ENCODE measurements around the gene BCL2L2. TPM values are rescaled to one million over a fixed set of nuclear protein-coding genes. Genes with fewer than 3 reads are reported as not detected.

The BCL2L2 gene
- total and polyA plus RNA-seq, 9 of the 15 experiments (the other 6 are each of a cell fraction or from before 2014, with no cell fraction given), result 2.6 to 32.5 (median 14.7) TPM

DNA sequence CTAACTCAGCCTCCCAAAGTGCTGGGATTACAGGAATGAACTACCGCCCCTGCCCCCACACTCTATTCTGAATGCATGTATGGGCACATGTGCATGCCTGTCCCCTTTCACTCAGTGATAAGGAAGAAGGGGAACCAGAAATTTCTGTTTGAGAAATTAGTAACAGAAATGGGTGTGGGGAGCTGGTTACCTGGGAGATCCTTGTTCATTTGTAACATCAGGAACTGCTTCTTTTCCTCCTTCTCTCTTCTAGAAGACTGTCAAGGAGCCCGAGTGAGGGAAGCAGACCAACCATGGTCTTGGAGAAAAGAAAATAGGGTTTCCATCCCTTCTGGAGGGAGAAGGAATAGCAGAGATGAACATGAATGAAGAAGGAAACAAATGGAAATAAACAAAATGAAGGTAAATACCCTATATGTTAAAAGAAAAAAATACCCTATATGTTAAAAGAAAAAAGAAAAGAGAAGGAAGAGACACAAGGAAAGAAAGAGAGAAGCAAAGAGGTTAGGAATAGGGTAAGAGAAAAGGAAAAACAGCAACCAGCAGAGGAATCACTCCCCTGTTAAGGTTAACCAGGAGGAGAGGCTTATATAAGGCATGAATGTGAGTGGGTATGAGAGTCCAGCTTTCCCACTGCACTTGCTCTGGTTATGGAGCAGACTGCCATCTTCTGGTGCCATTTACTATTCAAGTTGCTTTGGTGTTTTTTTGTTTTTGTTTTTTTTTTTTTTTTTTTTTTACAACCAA, 7.2 kb upstream of the BCL2L2 start:
- in situ Hi-C loops (cut with MboI) (no loop called here), intact Hi-C loops (cut with micrococcal nuclease) (loop anchor here (1.0 kb wide), 1 partner anchor 34 kb away; no protein-coding TSS in a partner anchor)
- WGBS (ENCODE audit: insufficient coverage, low coverage, missing lambda C conversion rate), result 66% methylated on average over 2 of the region's 2 CpGs
- H3K9me3 ChIP-seq (replicated peaks; ENCODE audit: control insufficient read depth, insufficient read depth, low read depth, low read length), result no peaks in the 10 kb centered on the region
- H3K9me1 ChIP-seq (ENCODE audit: control insufficient read depth, insufficient read depth, low read length), result no peaks in the 10 kb centered on the region
- H3K27me3 ChIP-seq (ENCODE audit: control insufficient read depth in 2 of 2, insufficient read depth in 2 of 2, low read length in 2 of 2), result no peaks in the 10 kb centered on the region
- no peaks in the 10 kb centered on the region for H4K20me1 ChIP-seq (replicated peaks; ENCODE audit: control insufficient read depth, insufficient read depth, low read length)
- H3K27ac ChIP-seq (ENCODE audit: extremely low read depth, low read depth, low read length), result no peak overlapping the region
- H3K4me1 ChIP-seq (replicated peaks in 1 of 2; ENCODE audit: control insufficient read depth in 2 of 2, insufficient read depth in 2 of 2, low read length in 2 of 2), result peaks cover 24 to 31% of the 10 kb centered on the region in 2 experiments
- DNase-seq (ENCODE audit: extremely low read depth in 1 of 4, low spot score in 3 of 4) (peak in 2 of 4 experiments; percentile 26 to 67), ATAC-seq (no peak), FAIRE-seq (peak; percentile 15)
- BruUV-seq (replicated peaks), result no TSS peak
- no peak overlapping the region for H3K4me3 ChIP-seq
- H3K9ac ChIP-seq (ENCODE audit: insufficient read depth in 1 of 2, low read depth in 2 of 2, low read length in 2 of 2), result no peak overlapping the region; a peak in 1 of 4 replicates
- peaks cover 16% of the 10 kb centered on the region for H3K79me2 ChIP-seq (ENCODE audit: control insufficient read depth, insufficient read depth, low read length)
- POLR2A ChIA-PET, result interaction anchor here (2.2 kb wide), 2 partner anchors 8 to 12 kb away, joined by 7 to 14 read pairs; partner anchors contain the start of gene HOMEZ
- CTCF ChIA-PET (ENCODE audit: low intra/inter-chr PET ratio), result interaction anchor here (0.8 to 5.9 kb wide), 4 partner anchors 19 to 178 kb away, joined by 4 to 58 read pairs (median 31); no protein-coding TSS in a partner anchor
- H3K36me3 ChIP-seq (ENCODE audit: control insufficient read depth, insufficient read depth, low read length), result peaks cover 23% of the 10 kb centered on the region; the same call in 2 of the 3 replicates
- peak overlapping the region; percentile 23 for H3K4me2 ChIP-seq (ENCODE audit: insufficient read depth, low read length)
- no peak overlapping the region for H2AFZ ChIP-seq (ENCODE audit: low read depth, low read length)
- TF ChIP-seq, protein P1, sequence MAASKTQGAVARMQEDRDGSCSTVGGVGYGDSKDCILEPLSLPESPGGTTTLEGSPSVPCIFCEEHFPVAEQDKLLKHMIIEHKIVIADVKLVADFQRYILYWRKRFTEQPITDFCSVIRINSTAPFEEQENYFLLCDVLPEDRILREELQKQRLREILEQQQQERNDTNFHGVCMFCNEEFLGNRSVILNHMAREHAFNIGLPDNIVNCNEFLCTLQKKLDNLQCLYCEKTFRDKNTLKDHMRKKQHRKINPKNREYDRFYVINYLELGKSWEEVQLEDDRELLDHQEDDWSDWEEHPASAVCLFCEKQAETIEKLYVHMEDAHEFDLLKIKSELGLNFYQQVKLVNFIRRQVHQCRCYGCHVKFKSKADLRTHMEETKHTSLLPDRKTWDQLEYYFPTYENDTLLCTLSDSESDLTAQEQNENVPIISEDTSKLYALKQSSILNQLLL (CRISPR knock-in tag; IDR thresholded peaks at IDR 0.05; ENCODE audit: borderline replicate concordance), result no peak
- TF ChIP-seq, protein P2, sequence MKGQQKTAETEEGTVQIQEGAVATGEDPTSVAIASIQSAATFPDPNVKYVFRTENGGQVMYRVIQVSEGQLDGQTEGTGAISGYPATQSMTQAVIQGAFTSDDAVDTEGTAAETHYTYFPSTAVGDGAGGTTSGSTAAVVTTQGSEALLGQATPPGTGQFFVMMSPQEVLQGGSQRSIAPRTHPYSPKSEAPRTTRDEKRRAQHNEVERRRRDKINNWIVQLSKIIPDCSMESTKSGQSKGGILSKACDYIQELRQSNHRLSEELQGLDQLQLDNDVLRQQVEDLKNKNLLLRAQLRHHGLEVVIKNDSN (CRISPR knock-in tag; IDR thresholded peaks at IDR 0.05), result no peak
- TF ChIP-seq ZEB2 (IDR thresholded peaks at IDR 0.05) (no peak), RAD51 (IDR thresholded peaks at IDR 0.05; ENCODE audit: borderline replicate concordance, low read depth) (no peak), EZH2 (IDR thresholded peaks at IDR 0.05; ENCODE audit: borderline replicate concordance, low read depth, low read length) (no peak), MYBL2 (IDR thresholded peaks at IDR 0.05; ENCODE audit: low read depth) (no peak), MYBL2 (CRISPR knock-in tag; IDR thresholded peaks at IDR 0.05; ENCODE audit: borderline replicate concordance) (no peak), ZNF583 (CRISPR knock-in tag; IDR thresholded peaks at IDR 0.05) (no peak), KAT7 (CRISPR knock-in tag; IDR thresholded peaks at IDR 0.05; ENCODE audit: borderline replicate concordance) (no peak), POLR2B (IDR thresholded peaks at IDR 0.05; ENCODE audit: low read depth, partially characterized antibody) (no peak), HNRNPL (IDR thresholded peaks at IDR 0.05; ENCODE audit: low read depth, low read length) (no peak), CBFB (CRISPR knock-in tag; IDR thresholded peaks at IDR 0.05) (no peak), LARP7 (IDR thresholded peaks at IDR 0.05) (no peak), FOXK2 (conservative IDR thresholded peaks at IDR 0.05 in 1 of 2, IDR thresholded peaks at IDR 0.05 in 1 of 2; ENCODE audit: low read depth in 2 of 2) (peak in 1 of 2 experiments; percentile 46; a peak in 1 of 4 replicates)
- TF ChIP-seq, protein P3, sequence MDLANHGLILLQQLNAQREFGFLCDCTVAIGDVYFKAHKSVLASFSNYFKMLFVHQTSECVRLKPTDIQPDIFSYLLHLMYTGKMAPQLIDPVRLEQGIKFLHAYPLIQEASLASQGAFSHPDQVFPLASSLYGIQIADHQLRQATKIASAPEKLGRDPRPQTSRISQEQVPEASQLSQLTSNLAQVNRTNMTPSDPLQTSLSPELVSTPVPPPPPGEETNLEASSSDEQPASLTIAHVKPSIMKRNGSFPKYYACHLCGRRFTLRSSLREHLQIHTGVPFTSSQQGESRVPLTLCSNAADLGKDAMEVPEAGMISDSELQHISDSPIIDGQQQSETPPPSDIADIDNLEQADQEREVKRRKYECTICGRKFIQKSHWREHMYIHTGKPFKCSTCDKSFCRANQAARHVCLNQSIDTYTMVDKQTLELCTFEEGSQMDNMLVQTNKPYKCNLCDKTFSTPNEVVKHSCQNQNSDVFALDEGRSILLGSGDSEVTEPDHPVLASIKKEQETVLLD (IDR thresholded peaks at IDR 0.05), result 0 out of 2 replicates have a peak, but pooled peaks have one; percentile 33
- TF ChIP-seq, protein P4, sequence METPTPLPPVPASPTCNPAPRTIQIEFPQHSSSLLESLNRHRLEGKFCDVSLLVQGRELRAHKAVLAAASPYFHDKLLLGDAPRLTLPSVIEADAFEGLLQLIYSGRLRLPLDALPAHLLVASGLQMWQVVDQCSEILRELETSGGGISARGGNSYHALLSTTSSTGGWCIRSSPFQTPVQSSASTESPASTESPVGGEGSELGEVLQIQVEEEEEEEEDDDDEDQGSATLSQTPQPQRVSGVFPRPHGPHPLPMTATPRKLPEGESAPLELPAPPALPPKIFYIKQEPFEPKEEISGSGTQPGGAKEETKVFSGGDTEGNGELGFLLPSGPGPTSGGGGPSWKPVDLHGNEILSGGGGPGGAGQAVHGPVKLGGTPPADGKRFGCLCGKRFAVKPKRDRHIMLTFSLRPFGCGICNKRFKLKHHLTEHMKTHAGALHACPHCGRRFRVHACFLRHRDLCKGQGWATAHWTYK (CRISPR knock-in tag; IDR thresholded peaks at IDR 0.05), result no peak

All from K562 (cell line).